ENCODE results near the gene DDR1.
"Not testable (repeated sequence)": the region's sequence is repeated elsewhere in the genome, so short reads cannot be mapped to it uniquely, and the experiment has no call there.

DNA sequence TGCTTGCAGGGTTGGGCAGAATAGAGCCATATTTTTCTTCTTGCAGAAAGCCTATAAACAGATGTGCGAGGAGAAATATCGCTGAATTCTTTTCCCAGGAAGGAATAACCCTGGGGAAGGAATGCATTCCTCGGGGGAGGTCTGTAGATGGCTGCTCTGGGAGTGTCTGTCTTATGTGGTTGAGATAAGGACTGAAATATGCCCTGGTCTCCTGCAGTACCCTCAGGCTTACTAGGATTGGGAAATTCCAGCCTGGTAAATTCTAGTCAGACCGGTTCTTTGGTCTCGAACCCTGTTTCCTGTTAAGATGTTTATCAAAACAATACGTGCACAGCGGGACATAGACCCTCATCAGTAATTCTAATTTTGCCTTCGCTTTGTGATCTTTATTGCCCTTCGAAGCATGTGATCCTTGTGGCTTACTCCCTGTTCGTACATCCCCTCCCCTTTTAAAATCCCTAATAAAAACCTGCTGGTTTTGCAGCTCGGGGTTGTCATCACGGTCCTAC, 15.0 kb upstream of the DDR1 start:
- TF ChIP-seq ATF2 (CRISPR knock-in tag; IDR thresholded peaks at IDR 0.05; ENCODE audit: borderline replicate concordance, low read depth); TCF7 (CRISPR knock-in tag; IDR thresholded peaks at IDR 0.05; ENCODE audit: low read depth); NFYB (CRISPR knock-in tag; conservative IDR thresholded peaks at IDR 0.05; ENCODE audit: low read depth); ELF4 (CRISPR knock-in tag; IDR thresholded peaks at IDR 0.05; ENCODE audit: low read depth); ZBTB21 (CRISPR knock-in tag; IDR thresholded peaks at IDR 0.05; ENCODE audit: borderline replicate concordance): not testable (repeated sequence)
- TF ChIP-seq, protein P1, sequence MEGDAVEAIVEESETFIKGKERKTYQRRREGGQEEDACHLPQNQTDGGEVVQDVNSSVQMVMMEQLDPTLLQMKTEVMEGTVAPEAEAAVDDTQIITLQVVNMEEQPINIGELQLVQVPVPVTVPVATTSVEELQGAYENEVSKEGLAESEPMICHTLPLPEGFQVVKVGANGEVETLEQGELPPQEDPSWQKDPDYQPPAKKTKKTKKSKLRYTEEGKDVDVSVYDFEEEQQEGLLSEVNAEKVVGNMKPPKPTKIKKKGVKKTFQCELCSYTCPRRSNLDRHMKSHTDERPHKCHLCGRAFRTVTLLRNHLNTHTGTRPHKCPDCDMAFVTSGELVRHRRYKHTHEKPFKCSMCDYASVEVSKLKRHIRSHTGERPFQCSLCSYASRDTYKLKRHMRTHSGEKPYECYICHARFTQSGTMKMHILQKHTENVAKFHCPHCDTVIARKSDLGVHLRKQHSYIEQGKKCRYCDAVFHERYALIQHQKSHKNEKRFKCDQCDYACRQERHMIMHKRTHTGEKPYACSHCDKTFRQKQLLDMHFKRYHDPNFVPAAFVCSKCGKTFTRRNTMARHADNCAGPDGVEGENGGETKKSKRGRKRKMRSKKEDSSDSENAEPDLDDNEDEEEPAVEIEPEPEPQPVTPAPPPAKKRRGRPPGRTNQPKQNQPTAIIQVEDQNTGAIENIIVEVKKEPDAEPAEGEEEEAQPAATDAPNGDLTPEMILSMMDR (IDR thresholded peaks at IDR 0.05) = not testable (repeated sequence)
- TF ChIP-seq, protein P2, sequence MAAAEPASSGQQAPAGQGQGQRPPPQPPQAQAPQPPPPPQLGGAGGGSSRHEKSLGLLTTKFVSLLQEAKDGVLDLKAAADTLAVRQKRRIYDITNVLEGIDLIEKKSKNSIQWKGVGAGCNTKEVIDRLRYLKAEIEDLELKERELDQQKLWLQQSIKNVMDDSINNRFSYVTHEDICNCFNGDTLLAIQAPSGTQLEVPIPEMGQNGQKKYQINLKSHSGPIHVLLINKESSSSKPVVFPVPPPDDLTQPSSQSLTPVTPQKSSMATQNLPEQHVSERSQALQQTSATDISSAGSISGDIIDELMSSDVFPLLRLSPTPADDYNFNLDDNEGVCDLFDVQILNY (CRISPR knock-in tag; IDR thresholded peaks at IDR 0.05) = not testable (repeated sequence)
